Suprapubic skin (tissue), 4 donors: Measurements from ENCODE around the gene GPR157. TPM values are rescaled to one million over a fixed set of nuclear protein-coding genes. Genes with fewer than 3 reads are reported as not detected.
A peak's percentile ranks its signal among the peaks of the same experiment; 100 is the strongest.
"Not testable (repeated sequence)": the region's sequence is repeated elsewhere in the genome, so short reads cannot be mapped to it uniquely, and the experiment has no call there.

Source experiments
- DNase-seq, 2 donors: peaks; one replicate each; pipeline ENCODE4 v3.0.0-alpha.2; 2019; ENCODE audit warnings: low spot score in 2 of 2
- H3K27ac ChIP-seq: fragments of 200-600 bp; sonication (generic); one replicate; pipeline ENCODE4 v1.5.1; 2019
- H3K27me3 ChIP-seq: fragments of 200-600 bp; sonication (generic); one replicate; pipeline ENCODE4 v1.5.1; 2019
- H3K36me3 ChIP-seq: fragments of 200-600 bp; sonication (generic); one replicate; pipeline ENCODE4 v1.5.1; 2019
- H3K4me1 ChIP-seq: fragments of 200-600 bp; sonication (generic); one replicate; pipeline ENCODE4 v1.5.1; 2019
- H3K4me3 ChIP-seq: fragments of 200-600 bp; sonication (generic); one replicate; pipeline ENCODE4 v1.5.1; 2019; ENCODE audit warnings: mild to moderate bottlenecking
- H3K9me3 ChIP-seq: fragments of 200-600 bp; sonication (generic); one replicate; pipeline ENCODE4 v1.5.1; 2019
- EP300 ChIP-seq: sonication (generic); formaldehyde crosslinking; IDR thresholded peaks from one replicate; pipeline ENCODE4 v1.6.1; 2017; ENCODE audit warnings: antibody characterized with exemption
- POLR2A ChIP-seq, 2 donors: fragments of 450-650 bp; IDR thresholded peaks; one replicate each; pipeline ENCODE4 v1.6.1; 2017; ENCODE audit warnings: antibody characterized with exemption in 2 of 2, mild to moderate bottlenecking in 2 of 2, moderate library complexity in 2 of 2
- POLR2AphosphoS5 ChIP-seq, 3 donors: sonication (generic); formaldehyde crosslinking; IDR thresholded peaks; one replicate each; pipeline ENCODE4 v1.6.1; 2017; ENCODE audit warnings: antibody characterized with exemption in 3 of 3
- whole genome bisulfite sequencing: methylation state at CpG from one replicate; pipeline ENCODE4 v1.1.5; 2018; 5-methylcytosine and 5-hydroxymethylcytosine counted together
- total RNA-seq, 4 donors: library from RNA; depleted of rRNA; stranded (reverse); fragments of >200 nt; gene quantifications; one replicate each; pipeline ENCODE4 v1.1.0, GENCODE V29; 2016
- TF ChIP-seq, protein P1 (sequence below), 2 donors: fragments of 200-600 bp in 1 of 2; fragments of 450-650 bp in 1 of 2; sonication (generic) in 1 of 2; IDR thresholded peaks; one replicate each; pipeline ENCODE4 v1.5.1; 2016 to 2019; ENCODE audit warnings: antibody characterized with exemption in 2 of 2, mild to moderate bottlenecking in 1 of 2, moderate library complexity in 1 of 2

GPR157 gene
- total RNA-seq, 4 donors from 2014 or later = 38.9 to 62.8 (median 44.2) TPM

DNA sequence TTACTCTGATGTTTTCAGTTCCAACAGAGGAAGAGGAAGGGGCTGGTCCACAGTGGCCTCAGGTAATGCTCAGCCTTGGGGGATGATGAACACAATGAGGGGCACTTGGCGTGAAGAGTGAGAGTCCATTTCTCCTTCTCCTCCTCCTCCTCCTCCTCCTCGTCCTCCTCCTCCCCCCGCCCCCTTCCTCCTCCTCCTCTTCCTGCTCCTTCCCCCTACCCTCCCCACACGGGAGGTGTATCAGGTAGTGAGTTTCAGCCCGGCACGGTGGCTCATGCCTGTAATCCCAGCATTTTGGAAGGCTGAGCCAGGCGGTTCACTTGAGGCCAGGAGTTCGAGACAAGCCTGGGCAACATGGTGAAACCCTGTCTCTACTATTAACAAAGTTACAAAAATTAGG is 17.3 kb upstream of the GPR157 start:
- WGBS = 69% methylated on average over 8 of the region's 8 CpGs
- H3K4me1 ChIP-seq = peaks cover 7% of the 10 kb centered on the region
- no peaks in the 10 kb centered on the region for H3K9me3 ChIP-seq
- no peak for DNase-seq
- TF ChIP-seq, protein P1, sequence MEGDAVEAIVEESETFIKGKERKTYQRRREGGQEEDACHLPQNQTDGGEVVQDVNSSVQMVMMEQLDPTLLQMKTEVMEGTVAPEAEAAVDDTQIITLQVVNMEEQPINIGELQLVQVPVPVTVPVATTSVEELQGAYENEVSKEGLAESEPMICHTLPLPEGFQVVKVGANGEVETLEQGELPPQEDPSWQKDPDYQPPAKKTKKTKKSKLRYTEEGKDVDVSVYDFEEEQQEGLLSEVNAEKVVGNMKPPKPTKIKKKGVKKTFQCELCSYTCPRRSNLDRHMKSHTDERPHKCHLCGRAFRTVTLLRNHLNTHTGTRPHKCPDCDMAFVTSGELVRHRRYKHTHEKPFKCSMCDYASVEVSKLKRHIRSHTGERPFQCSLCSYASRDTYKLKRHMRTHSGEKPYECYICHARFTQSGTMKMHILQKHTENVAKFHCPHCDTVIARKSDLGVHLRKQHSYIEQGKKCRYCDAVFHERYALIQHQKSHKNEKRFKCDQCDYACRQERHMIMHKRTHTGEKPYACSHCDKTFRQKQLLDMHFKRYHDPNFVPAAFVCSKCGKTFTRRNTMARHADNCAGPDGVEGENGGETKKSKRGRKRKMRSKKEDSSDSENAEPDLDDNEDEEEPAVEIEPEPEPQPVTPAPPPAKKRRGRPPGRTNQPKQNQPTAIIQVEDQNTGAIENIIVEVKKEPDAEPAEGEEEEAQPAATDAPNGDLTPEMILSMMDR (IDR thresholded peaks at IDR 0.05) = no peak
- TF ChIP-seq EP300 (no peak), POLR2AphosphoS5 (IDR thresholded peaks at IDR 0.05) (no peak), POLR2A (IDR thresholded peaks at IDR 0.05) (no peak)
- no peaks in the 10 kb centered on the region for H3K27me3 ChIP-seq
- H3K4me3 ChIP-seq = no peak overlapping the region
- peaks cover 5% of the 10 kb centered on the region for H3K36me3 ChIP-seq
- H3K27ac ChIP-seq = no peak overlapping the region

DNA sequence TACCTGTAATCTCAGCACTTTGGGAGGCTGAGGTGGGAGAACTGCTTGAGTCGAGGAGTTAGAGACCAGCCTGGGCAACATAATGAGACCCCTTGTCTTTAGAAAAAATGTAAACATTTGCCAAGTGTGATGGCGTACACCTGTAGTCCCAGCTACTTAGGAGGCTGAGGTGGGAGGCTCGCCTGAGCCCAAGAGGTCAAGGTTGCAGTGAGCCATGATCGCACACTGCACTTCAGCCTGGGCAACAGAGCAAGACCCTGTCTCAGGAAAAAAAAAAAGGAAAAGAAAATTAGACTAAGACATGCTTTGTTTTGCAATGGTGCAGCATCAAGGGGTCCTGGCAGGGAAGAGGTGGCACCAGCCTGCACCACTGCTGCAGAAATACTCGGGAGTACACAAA is 16.8 kb upstream of the GPR157 start:
- Histone ChIP-seq H3K9me3 (no peaks in the 10 kb centered on the region), H3K4me1 (peaks cover 7% of the 10 kb centered on the region), H3K36me3 (peaks cover 5% of the 10 kb centered on the region), H3K4me3 (no peak overlapping the region), H3K27ac (no peak overlapping the region), H3K27me3 (no peaks in the 10 kb centered on the region)
- DNase-seq = no peak
- no peak for TF ChIP-seq EP300
- TF ChIP-seq, protein P1 (IDR thresholded peaks at IDR 0.05) = no peak
- no peak for TF ChIP-seq POLR2A (IDR thresholded peaks at IDR 0.05)
- no peak for TF ChIP-seq POLR2AphosphoS5 (IDR thresholded peaks at IDR 0.05)
- WGBS = 84% methylated on average over 5 of the region's 5 CpGs

- WGBS = 91% methylated on average over 6 of the region's 17 CpGs
- peaks cover 3% of the 10 kb centered on the region for H3K36me3 ChIP-seq
- no peak overlapping the region for H3K27ac ChIP-seq
- no peaks in the 10 kb centered on the region for H3K9me3 ChIP-seq
- DNase-seq = no peak
- H3K27me3 ChIP-seq = no peaks in the 10 kb centered on the region
- TF ChIP-seq POLR2AphosphoS5 (IDR thresholded peaks at IDR 0.05) (no peak), EP300 (no peak), POLR2A (IDR thresholded peaks at IDR 0.05) (no peak)
- TF ChIP-seq, protein P1 (IDR thresholded peaks at IDR 0.05) = no peak
- H3K4me3 ChIP-seq = no peak overlapping the region
- peaks cover 7% of the 10 kb centered on the region for H3K4me1 ChIP-seq
Observed at GRCh38 chr1:9145021-9145668, 16.2 kb upstream of the GPR157 start.

DNA sequence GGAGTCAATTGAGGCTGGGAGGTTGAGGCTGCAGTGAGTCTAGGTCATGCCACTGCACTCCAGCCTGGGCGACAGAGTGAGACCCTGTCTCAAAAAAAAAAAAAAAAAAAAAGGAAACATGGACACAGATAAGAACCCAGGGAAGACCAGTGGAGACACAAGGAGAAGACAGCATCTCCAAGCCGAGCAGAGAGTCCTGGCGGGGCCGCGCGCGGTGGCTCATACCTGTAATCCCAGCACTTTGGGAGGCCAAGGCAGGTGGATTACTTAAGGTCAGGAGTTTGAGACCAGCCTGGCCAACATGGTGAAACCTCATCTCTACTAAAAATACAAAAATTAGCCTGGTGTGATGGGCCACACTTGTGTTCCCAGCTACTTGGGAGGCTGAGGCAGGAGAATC is 15.6 kb upstream of the GPR157 start:
- H3K27me3 ChIP-seq, H3K36me3 ChIP-seq, H3K4me1 ChIP-seq, DNase-seq, H3K9me3 ChIP-seq, H3K4me3 ChIP-seq, H3K27ac ChIP-seq: not testable (repeated sequence)
- WGBS = 99% methylated on average over 7 of the region's 7 CpGs

GRCh38 chr1:9143250-9143649 is 14.3 kb upstream of the GPR157 start:
- TF ChIP-seq, protein P1 (IDR thresholded peaks at IDR 0.05) = no peak
- TF ChIP-seq POLR2AphosphoS5 (IDR thresholded peaks at IDR 0.05) = no peak
- no peak for TF ChIP-seq POLR2A (IDR thresholded peaks at IDR 0.05)
- no peak for TF ChIP-seq EP300
- H3K9me3 ChIP-seq = no peaks in the 10 kb centered on the region
- no peak overlapping the region for H3K4me3 ChIP-seq
- H3K27me3 ChIP-seq = no peaks in the 10 kb centered on the region
- peaks cover 7% of the 10 kb centered on the region for H3K4me1 ChIP-seq
- H3K27ac ChIP-seq = peak overlapping the region; percentile 48
- DNase-seq = no peak
- 54% methylated on average over 7 of the region's 7 CpGs for WGBS
- no peaks in the 10 kb centered on the region for H3K36me3 ChIP-seq

DNA sequence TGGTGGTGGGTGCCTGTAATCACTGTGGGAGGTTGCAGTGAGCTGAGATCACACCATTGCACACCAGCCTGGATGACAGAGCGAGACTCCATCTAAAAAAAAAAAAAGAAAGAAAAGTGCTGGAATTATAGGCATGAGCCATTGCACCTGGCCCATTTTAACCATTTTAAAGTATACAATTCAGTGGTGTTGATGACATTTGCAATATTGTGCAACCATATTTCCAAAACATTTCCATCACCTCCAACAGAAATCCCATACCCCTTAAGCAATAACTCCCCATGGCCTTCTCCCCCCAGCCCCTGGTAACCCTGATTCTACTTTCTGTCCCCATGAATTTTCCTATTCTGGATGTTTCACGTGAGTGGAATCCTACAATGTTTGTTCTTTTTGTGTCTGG is 11.0 kb upstream of the GPR157 start:
- no peaks in the 10 kb centered on the region for H3K9me3 ChIP-seq
- H3K27me3 ChIP-seq = no peaks in the 10 kb centered on the region
- H3K36me3 ChIP-seq = no peaks in the 10 kb centered on the region
- DNase-seq = no peak
- TF ChIP-seq POLR2A (IDR thresholded peaks at IDR 0.05) = no peak
- TF ChIP-seq EP300 = no peak
- no peak for TF ChIP-seq POLR2AphosphoS5 (IDR thresholded peaks at IDR 0.05)
- TF ChIP-seq, protein P1 (IDR thresholded peaks at IDR 0.05) = no peak
- H3K27ac ChIP-seq = no peak overlapping the region
- H3K4me3 ChIP-seq = no peak overlapping the region
- H3K4me1 ChIP-seq = peaks cover 7% of the 10 kb centered on the region
- 87% methylated on average over 2 of the region's 2 CpGs for WGBS
